SK-N-MC (cell line): ENCODE results near the gene DVL1.

Experiments used
- EZH2 ChIP-seq: fragments of 200-600 bp; sonication (generic); IDR thresholded peaks from one replicate; pipeline ENCODE4 v1.6.1; 2017; ENCODE audit warnings: antibody characterized with exemption
- POLR2AphosphoS5 ChIP-seq: IDR thresholded peaks from 2 replicates; pipeline ENCODE4 v1.6.1; 2012; ENCODE audit warnings: mild to moderate bottlenecking, low read depth, low read length, borderline replicate concordance

DNA sequence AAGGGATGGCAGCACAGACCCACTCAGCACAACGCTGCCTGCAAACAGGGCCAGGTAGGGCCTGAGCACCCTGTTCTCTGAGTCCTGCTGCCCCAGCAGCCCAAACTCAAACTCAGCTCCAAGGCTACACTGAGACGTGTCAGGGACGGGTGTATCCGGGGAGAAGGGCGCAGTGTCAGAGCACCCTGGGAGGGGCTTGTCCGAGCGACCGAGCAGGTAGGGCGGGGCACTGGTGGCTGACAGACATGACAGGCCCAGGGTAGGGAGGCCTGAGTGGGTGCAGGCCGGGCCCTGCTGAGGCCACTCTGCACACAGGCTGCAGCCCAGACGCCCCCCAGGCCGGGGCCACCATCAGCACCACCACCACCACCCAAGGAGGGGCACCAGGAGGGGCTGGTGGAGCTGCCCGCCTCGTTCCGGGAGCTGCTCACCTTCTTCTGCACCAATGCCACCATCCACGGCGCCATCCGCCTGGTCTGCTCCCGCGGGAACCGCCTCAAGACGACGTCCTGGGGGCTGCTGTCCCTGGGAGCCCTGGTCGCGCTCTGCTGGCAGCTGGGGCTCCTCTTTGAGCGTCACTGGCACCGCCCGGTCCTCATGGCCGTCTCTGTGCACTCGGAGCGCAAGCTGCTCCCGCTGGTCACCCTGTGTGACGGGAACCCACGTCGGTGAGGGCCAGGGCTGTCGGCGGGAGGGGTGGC, 63.5 kb downstream of the DVL1 start:
- TF ChIP-seq POLR2AphosphoS5 (no peak), EZH2 (no peak)
